GM21786 (cell line): ENCODE data around the gene SPRING1.
A peak's percentile ranks its signal among the peaks of the same experiment; 100 is the strongest.

Experiments used
- ATAC-seq: cut with Tn5 transposase; IDR thresholded peaks from one replicate; pipeline ENCODE4 v1.9.1; 2021; ENCODE audit not compliant: unreplicated experiment

SPRING1 gene

DNA sequence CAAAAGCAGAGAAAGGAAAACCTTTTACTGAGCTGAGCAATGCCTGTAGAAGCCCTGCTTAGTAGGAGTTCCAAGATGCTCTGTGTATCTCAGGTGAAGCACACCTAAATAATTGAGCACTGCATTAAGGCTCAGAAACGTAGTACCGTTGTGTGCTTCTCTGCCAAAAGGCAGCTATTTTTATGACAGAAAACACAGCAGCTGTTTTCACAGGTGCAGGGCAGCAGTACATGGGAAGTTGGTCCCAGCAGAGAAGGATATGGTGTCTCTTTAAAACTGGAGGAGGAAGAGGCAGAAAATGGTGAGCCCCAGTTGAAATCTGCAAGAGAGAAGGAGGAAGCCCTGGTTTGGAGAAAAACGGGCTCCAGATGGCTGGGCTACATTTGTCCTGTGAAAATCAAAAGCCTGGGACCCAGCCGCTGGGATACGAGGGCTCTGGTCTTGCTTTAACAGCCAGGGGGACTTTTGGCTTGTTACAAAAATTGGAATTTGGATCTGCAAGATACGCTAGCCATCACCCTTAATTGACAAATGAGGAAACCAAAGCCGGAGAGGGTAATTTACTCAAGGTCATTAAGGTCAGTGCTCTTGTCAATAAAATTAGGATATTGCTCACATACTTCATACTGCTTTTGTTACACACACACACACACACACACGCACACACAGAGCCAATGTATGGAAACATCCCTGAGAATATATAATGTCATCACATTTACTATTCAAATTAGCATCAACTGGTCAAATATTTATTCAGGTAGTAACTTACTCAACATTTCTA, 27.3 kb downstream of the SPRING1 start:
- ATAC-seq, result no peak

DNA sequence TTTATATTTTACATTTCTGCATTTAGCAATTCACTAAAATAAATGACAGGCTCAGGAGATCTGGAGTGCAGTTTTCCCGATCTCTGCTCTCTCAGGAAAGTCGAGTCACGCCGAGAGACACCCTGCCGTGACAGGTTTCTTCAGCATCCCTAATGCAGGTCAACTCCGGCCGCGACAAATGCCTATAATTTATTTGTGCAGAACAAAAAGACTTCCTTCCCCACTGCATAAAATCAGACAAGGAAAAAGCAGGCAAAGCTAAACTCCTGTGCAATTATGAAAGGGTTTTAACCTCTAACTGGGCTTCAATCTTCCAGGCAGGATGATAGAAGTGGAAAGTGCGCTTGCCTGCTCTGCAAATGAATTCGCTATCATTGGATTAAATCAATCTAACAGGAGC, 28.1 kb downstream of the SPRING1 start:
- ATAC-seq, result no peak

DNA sequence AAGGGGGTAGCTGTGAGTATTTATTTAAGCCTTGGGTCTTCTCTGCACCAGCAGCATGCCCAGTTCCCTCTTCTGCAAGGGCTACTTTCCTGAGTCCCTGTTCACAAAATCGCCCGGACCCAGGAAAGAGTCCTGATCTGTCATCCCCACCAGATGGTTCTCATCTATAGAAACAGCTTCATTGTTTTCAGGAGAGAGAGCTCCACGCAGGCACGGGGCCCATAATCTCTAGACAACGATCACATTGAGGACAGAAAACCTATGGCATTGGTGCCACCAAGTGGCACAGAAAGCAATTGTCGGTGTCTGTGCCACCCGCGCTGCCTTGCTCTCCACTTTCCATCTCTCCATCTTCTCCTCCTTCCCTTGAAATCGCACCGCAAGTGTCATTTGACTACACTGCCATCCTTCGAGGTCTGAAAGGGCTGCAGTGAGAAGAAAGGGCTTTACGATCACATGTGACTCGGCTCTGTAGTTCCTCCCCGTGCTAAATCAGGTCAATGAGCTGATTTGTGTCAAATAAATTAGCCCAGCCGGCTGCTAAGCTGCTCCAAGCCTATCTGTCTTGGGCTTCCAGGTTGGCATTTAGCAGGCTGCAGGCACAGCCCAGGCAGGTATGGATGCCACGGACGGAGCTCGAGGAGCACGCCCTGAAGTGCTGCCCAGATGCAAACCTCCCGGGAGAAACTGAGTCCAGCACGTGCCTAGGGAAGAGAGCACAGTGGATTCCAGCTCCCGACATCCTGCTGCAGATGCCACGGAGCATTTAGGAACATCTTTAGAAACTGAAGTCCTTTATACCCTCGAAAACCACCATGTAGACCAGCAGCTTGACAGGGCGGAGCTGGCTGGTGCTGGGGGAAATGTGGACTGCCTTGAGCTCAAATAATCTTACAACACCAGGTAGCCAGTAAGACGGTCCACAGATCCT, 28.8 kb downstream of the SPRING1 start:
- peak; percentile 65 for ATAC-seq

DNA sequence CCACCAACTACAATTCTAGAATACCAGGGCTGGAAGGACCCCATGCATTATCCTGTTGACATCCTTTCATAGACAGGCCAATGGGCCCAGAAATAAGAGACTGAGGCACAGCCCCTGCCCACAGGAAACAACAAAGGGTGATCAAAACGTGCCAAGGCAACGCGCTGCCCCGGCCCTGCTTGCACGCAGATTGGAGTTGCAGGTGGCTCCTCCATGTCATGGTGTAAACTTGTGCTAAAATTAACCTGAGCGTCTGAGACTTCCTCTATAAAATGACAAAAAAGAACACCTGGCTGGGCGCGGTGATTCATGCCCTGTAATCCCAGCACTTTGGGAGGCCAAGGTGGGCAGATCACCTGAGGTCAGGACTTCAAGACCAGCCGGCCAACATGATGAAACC, 30.1 kb downstream of the SPRING1 start:
- ATAC-seq, result no peak

DNA sequence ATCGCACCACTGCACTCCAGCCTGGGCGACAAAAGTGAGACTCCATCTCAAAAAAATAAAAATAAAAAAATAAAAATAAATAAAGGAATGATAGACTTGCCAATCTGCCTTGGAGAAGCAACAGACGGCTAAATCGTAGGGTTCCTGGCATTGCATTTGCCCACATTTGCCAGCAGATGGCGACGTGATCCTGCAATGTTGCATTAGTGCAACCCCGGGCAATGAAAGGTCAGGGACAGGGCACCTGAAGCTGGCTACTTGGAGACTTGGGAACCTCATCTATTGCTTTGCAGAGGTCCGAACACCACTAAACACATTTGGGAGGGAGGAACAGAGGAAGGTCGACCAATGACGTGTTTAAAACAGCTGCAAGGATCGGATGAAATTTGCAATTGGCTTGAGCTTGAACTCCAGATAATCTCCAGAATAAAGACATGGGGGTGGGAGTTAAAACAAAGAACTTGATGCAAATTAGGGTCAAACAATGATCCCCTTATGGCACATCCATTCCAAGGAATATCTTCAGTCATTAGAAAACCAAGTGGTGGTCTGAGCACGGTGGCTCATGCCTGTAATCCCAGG, 34.6 kb downstream of the SPRING1 start:
- ATAC-seq, result no peak

DNA sequence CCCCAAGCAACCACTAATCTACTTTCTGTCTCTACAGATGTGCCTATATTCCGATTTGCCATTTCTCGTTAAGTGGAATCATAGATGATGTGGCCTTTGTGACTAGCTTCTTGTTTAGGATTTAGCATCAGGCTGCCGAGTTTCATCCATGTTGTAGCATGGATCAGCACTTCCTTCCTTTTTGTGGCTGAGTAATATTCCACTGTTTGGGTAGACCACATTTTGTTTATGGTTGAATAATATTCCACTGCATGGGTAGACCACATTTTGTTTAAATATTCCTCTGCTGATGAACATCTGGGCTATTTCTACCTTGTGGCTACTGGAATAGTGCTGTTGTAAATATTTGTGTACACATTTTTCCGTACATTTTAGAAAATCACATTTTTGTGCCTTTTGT, 36.4 kb downstream of the SPRING1 start:
- no peak for ATAC-seq

DNA sequence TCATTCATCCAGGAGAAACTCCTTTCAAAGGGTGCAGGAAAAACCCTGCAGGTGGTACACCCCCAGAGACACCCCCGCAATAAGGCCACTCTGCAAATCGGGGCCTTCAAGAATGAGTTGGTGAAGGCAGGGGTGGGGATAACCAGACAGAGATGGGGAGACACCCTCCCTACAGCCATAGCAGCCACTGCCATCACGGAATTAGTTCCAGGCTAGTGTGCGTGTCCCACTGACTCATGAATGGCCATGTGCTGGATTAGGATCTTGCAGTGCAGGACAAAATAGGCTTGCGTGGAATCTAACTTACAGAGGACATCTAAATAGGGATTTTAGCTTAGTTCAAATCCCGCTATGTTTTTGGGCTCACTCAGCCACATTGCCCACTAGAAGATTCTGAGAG, 37.8 kb downstream of the SPRING1 start:
- no peak for ATAC-seq

DNA sequence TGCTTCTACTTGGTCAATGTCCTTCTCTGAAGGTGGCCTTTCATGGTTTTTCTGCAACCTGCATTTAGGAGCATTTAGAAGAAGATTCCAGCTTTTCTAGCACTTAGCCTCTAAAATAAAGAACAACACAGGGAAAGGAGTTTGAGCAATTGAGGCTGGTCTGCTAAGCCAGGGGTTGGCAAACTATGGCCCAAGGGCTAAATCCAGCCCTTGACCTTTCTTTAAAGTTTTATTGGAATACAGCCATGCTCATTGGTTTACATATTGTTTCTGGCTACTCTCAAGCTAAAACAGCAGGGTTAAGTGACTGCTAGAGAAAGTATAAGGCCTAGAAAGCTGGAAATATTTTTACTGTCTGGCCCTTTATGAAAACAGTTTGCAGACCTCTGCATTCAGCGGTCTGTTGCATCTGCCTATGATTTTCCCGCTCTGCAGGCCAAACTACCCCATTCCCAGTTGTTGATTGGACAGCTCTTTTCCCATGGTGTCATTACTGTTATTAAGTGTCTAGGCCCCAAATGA, 39.3 kb downstream of the SPRING1 start:
- no peak for ATAC-seq

DNA sequence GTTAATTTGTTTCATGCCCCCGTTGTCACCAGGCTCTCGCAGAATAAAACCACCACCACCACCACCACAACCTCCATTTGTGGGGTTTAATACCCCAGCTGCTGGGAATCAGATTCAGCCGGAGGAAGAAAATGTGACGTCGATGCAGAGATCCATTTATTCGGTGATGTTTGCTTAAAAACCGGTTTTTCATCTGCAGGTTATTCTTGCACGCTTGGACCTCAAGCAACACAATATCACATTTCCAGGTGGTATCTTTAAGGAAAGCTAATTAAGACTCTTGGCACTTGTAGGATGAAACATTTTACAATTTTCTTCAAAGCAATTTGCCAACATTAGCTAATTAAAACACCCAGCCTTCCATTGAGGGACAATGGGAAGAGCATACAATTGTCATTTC, 39.8 kb downstream of the SPRING1 start:
- no peak for ATAC-seq

DNA sequence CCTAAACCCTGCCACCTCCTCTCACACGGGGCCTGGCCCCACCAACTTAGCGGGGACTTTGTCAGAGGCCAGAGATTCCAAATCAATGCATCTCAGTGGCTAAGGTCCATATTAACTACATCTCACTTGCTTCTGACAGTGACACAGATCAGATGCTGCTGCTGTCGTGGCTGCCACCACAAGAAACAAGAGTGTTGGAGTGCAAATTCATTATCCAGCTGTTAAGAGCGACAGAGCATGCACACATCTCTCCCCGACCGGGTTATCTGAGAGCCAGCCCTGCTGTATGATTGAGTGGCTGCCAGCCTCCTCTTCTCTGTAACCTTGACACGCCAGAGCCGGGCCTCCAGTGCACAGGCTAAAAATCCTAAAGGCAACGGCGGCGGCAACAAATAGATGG, 40.2 kb downstream of the SPRING1 start:
- ATAC-seq, result no peak

DNA sequence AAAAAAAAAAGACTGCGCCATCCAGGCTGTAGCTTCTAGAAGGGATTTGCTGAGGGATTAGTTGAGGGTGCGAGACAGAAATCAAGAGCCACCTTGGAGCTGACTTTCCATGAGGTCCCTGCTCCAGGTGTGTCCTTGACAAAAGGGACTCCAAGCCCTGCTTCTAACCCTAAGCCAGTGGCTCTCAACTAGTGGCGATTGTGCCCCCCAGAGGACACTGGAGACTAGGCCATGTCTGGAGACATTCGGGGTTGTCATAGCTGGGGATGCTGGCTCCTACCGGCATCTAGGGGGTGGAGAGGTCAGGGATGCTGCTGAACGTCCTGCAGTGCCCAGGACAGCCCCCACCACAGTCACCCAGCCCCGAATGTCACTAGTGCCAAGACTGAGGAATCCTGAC, 40.6 kb downstream of the SPRING1 start:
- no peak for ATAC-seq

DNA sequence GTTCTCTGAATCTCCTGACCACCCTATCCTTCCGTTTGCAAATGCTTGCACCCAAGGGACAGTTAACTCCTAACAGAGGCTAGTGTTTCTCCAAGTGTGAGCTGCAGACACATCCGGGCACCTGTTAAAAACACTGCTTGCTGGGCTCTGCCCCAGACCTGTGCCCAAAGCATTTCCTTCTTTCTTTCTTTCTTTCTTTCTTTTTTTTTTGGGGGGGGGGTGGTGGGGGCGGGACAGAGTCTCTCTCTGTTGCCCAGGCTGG, 42.5 kb downstream of the SPRING1 start:
- no peak for ATAC-seq

DNA sequence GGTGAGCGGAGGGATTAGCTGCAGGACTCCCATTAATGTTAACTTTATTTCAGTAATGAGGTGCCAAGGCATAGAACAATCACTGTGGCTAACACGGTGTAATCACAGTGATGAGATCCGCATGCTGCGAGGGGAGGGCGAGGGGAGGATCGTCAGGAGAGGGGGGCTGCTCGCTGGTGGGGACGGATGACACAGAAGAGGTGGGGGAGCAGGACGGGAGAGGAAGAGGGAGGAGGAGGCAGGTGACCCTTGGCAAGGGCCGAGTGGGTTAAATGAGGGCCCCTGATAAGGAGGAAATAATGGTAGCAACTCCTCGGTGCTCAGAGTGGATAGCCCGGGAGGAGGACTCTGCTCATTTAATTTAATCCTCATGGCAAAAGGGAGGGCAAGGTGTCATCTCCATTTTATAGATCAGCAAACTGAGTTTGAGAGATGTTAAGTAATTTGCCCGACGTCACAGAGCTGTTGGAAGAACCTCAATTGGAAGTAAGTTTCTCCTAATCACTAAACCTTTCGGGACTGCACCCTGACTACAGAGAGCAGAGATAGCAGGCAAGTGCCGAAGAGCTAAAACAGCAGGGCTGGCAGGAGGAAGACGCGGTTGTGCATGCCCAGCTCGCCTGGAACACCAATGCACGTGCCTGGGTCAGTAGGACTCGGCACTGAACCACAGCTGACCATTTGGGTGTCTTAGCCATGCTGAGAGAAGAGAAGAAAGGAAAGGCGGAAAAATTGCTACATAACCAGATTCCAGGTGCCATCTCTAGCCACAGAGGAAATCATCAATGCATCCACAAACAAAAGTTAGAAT, 43.0 kb downstream of the SPRING1 start:
- no peak for ATAC-seq

DNA sequence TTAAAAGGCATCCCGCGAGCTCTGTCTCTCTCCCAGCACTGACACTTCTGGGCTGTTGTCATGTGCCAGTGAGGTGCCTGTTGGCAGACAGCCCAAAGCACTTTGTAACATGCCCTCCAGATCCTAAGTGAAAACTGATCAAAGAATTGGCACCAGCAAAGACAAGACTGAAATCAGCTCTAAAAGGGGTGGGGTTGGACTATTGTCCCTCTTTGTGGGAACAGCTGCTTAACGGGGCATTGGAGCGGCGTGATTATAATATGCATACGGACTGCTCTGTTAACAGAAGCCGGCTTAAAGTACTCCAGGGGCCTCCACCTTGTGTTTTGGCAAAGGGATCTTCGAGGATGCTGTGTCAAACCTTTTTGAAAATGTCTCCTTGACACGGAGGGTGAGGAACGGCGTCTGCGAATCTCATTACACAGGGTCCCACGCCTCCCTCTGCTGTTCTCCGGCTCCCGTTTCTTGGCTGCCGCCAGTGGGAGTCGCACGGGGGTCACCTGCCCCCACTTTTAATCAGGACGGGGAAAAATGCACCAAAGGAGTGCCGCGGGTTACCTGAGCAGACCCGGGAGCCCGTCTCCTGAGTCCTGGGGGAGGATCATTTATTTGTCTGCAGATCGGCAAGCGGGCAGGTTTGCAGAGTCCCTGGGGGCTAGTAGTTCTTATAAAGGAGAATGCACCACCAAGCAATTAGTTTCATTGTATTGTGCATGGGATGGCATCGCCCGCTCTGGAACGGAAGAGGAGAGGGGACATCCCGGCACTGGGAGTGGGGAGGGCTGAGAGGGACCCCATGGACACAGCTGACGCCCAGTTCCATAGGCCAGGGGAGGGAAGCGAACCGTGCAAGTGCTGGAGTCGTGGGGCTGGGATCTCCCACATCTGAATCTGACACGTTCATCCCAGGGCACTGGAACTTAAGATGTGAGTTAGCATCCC, 44.3 kb downstream of the SPRING1 start:
- no peak for ATAC-seq

DNA sequence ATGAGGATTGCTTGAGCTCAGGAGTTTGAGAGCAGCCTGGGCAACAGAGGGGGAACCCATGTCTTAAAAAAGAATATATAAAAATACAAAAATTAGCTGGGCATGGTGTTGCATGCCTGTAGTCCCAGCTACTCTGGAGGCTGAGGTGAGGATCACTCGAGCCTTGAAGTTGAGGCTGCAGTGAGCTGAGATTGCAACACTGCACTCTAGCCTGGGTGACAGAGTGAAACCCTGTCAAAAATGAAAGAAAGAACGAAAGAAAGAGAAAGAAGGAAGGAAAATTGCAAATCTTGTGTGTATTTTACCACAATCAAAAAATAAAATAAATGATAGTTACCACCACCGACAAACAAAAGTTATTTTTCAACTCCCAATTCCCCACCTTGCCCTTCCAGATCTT, 45.3 kb downstream of the SPRING1 start:
- ATAC-seq, result no peak

DNA sequence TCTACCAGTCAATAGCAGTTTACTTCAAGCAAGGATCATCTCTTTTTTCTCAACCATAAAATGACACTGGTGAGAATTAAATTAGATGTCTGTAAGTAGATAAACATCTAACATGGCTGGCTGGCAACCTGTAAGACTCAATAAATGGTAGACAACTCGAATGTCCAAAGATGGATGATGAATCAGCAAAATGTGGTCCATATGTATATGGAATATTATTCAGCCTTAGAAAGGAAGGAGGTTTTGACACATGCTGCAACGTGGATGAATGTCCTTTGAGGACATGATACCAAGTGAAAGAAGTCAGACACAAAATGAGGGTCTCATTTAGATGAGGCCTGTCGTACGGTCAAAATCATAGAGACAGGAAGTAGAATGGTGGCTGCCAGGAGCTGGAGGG, 46.2 kb downstream of the SPRING1 start:
- no peak for ATAC-seq

DNA sequence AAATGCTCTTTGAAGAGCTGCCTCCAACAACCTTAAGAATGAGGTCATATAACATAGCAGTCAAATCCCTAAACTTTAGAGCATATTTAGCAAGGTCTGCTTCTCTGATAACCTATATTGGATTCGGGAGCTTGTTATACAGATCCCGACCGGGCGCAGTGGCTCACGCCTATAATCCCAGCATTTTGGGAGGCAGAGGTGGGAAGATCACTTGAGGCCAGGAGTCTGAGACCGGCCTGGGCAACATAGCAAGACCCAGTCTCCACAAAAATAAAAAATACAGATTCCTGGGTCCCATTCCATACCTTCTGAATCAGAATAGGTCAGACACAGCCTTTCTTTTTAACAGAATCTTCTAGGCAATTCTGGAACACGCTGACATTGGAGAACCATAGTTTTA, 46.7 kb downstream of the SPRING1 start:
- no peak for ATAC-seq

DNA sequence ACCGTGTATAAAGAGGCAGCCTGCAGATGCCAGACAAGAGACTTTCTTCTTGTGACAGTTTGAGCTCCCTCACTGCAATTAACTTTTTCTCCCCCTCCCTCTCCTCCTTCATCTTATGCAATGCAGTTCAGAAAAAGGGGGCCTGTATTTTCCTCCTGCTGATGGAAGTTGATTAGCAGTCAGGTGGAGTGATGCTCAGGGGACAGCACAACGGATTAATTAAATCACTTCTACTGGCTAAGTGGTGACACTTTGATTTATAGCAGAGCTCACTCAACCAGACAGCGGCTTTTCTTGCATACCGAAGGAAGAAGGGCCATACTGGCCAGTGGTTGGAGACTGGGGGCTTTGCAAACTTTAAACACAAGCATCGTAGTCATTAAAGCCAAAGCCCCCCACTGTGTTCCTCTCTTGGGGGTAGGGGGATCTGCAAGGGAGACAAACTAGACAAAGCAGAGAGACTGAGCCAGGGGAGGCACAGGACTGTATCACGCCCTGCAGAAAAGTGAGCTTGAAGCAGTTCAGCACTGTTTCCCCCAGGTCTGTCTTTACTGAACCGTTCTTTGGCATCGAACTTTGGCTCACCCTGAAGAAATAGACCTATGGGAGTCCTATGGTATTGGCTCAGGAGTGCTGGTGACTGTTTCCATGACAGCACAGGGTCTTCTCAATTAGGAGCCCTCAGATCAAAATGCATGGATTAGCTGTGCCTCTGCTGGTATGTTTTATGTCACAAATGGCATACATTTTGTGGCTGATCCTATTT, 47.7 kb downstream of the SPRING1 start:
- no peak for ATAC-seq

DNA sequence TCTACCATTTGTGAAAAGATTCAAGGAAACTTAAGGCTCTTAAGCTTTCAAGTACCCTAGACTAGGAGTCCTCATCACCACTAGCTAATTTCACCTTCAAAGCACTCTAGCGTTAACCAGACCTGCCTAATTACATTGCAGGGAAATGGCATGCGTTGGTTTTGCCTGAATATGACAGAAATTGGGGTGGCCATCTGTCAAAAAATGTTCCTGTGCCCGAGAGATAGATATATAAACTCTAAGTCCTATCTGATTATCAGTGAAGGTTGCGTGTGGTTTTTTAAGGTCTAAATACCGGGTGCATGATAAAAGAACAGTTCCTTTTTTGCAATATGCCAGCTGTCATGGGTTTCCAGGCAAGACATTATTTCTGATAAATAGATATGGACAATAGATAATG, 48.3 kb downstream of the SPRING1 start:
- no peak for ATAC-seq
